Heart left ventricle (tissue), 13 donors: Measurements from ENCODE around the gene FOXN1.

Experiments used
- POLR2A ChIP-seq, 2 donors: fragments of 450-650 bp; IDR thresholded peaks; one replicate each; pipeline ENCODE4 v1.6.1; 2017; ENCODE audit warnings: antibody characterized with exemption in 2 of 2, mild to moderate bottlenecking in 2 of 2, moderate library complexity in 2 of 2
- TF ChIP-seq, protein P1 (sequence below), 12 donors: fragments of 200-600 bp; sonication (generic) in 4 of 12; IDR thresholded peaks; one replicate each; pipeline versions ENCODE4 v1.5.0 to v1.8.0; 2018 to 2022; ENCODE audit warnings: antibody characterized with exemption in 12 of 12, mild to moderate bottlenecking in 5 of 12
- donor health status: ischemic (EF 13 %, LVEDD 7.1; RV severe dilation, severe dysfunction).
- donor health status: DM: no; HTN: yes; CAD: no.
- donor health status: DM: no; HTN: no; CAD: no.
- donor health status: ischemic (EF 25% LVEDD 6.9; RV normal size, moderate dysfunction).
- donor health status: ischemic (EF 25% LVEDD 5.7; RV mildly dilated, moderate dysfunction).
- donor health status: ischemic (EF 35%, LVEDD 5.7; RV mildly dilated, moderate dysfunction).
- donor health status: nonischemic (EF 11% LVEDD 7.7; RV severe dilation, severe dysfunction).
- donor health status: DM: yes; HTN: yes; CAD: no.
- donor health status: PGD.
- donor health status: ischemic (EF 29% LVEDD 5.4; RV normal size, mild dysfunction).
- donor health status: nonischemic (EF 23%, LVEDD 6.1; RV moderate dilation, normal function).

DNA sequence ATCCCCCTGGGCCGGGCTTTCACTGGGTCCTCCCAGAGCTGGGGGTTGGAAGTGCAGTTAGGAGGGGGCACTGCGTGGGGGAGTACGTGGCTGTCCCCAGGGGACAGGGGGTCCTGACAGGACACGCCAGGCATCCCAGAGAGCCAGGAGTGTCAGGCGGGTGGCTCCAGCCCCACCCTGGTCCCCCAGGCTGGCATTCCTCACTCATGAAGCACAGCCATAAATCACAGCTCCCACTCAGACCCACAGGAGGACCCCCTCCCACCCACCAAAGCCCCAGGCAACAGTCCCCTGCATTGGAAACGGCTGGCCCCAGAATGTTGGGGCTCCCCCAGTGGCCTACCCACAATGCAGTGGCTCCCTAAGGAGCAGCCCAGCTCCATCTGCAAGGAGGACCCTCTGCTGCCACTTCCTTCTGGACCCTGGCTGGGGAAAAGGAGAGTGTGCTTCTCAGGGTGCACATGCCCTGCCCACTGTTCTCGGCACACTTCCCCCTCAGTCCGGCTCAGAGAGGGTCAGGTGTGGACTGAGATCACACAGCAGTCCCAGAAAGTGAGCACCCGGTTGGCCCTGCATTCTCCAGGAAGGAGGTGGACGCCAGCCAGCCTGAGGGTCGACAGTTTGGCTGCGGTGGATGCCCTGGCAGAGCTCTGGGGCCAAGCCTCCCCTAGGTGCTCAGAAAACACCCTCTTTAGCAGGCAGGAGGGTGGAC, 7.3 kb upstream of the FOXN1 start:
- TF ChIP-seq, protein P1, sequence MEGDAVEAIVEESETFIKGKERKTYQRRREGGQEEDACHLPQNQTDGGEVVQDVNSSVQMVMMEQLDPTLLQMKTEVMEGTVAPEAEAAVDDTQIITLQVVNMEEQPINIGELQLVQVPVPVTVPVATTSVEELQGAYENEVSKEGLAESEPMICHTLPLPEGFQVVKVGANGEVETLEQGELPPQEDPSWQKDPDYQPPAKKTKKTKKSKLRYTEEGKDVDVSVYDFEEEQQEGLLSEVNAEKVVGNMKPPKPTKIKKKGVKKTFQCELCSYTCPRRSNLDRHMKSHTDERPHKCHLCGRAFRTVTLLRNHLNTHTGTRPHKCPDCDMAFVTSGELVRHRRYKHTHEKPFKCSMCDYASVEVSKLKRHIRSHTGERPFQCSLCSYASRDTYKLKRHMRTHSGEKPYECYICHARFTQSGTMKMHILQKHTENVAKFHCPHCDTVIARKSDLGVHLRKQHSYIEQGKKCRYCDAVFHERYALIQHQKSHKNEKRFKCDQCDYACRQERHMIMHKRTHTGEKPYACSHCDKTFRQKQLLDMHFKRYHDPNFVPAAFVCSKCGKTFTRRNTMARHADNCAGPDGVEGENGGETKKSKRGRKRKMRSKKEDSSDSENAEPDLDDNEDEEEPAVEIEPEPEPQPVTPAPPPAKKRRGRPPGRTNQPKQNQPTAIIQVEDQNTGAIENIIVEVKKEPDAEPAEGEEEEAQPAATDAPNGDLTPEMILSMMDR (IDR thresholded peaks at IDR 0.05), result no peak
- no peak for TF ChIP-seq POLR2A (IDR thresholded peaks at IDR 0.05)
